ENCODE data around the gene CIDEA.
"Not testable (repeated sequence)": the region's sequence is repeated elsewhere in the genome, so short reads cannot be mapped to it uniquely, and the experiment has no call there.

CIDEA gene

DNA sequence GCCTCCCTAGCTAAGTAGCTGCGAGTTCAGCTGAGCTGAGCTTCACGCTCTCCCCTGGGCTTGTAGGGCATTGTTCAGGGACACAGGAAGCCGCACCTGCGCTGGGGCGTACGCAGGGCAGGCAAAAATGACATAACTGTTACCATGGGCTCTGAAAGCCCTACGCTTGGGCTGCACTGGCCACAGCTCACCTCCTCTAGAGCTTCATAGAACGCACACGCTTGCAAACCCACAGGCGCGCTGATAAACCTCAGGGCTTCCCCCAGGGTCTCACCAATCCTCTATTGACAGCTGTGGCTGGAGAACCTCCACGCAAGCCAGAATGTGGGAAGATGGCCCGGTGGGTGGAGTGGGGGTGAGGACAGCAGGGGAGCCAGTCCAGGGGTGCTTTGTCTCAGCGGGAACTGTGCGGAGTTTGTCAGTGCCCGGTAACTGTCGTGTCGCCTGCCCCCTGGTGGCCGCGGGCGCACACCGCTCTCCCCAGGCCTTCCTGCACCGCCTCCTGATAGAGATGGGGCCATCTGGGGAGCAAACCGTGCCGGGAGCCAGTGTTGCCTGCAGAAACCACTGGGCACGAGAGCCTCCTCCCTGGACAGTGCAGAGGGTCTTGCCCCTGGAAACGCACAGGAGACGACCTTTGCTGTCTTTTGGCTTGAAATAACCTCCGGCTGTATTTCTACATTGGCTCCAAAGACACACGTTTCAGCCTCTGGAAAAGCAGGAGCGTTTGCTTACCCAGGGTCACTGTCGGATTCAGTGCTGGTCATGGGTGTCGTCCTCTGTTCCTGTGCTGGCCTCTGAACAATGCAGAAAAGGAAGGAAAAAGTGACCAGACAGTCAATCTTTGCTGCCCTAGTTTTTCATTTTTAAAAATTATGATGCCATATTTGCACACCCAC lies 17.0 kb upstream of the CIDEA start:
- intact Hi-C loops (cut with DNase I): no loop called here
- DNase-seq: peak in 7 of 10 donors; percentile 52 to 95 (median 68)

GRCh38 chr18:12238826-12239225 lies 15.3 kb upstream of the CIDEA start:
- intact Hi-C loops (cut with DNase I): no loop called here

DNA sequence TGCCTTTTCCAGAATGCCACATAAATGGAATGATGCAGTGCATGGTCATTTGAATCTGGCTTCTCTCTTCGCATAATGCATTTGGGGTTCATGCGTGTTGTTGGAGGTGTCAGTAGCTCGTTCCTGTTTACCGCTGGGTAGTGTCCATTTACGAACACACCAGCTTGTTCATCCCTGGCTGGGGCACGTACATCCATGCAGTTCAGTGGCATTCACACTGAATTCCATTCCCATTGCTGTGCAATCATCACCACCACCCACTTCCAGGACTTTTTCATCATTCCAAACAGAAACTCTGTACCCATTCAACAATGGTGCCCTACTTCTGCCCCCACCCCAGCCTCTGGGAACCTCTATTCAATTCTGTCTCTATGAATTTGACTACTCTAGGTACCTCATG lies 14.7 kb upstream of the CIDEA start:
- no peak for DNase-seq
- intact Hi-C loops (cut with DNase I): no loop called here

More at GRCh38 chr18:12238826-12239225, 15.3 kb upstream of the CIDEA start:
- no peak for DNase-seq

DNA sequence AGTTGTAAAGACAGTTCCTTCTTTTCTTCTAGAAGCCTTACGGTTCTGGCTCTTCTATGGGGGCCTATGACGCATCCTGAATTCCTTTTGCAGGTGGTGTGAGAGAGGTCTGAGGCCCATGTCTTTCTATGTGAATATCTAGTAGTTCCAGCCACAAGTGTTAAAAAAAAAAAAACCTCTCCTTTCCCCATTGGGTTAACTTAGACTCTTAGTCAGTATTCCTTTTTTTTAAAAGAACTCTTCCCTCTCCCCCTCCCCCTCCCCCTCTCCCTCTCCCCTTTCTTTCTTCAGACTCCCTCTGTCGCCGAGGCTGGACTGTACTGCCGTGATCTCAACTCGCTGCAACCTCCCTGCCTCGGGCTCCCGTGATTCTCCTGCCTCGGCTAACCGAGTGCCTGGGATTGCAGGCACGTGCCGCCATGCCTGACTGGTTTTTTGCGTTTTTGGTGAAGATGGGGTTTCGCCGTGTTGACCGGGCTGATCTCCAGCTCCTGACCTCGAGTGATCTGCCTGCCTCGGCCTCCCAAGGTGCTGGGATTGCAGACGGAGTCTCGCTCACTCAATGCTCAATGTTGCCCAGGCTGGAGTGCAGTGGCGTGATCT lies 11.4 kb upstream of the CIDEA start:
- intact Hi-C loops (cut with DNase I): no loop called here
- DNase-seq: no peak

GRCh38 chr18:12243272-12243671 lies 10.9 kb upstream of the CIDEA start:
- peak in 1 of 10 donors; percentile 61 for DNase-seq
- intact Hi-C loops (cut with DNase I): not testable (repeated sequence)

DNA sequence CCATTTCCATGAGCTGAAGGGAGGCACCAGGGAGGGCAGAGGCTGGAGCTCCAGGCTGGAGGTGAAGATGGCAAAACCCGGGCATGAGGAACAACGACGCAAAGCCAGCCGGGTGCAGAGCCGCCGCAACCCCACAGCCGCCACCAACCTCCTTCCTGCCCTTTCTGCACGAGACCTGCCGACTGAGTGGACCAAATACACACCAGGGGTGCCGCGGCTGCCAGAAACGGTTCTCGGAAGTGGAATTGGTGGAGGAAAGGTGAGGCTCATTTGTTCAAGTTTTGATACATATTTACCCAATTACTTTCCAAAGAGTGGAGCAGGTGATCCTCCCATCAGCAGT lies 8.4 kb upstream of the CIDEA start:
- intact Hi-C loops (cut with DNase I): no loop called here

DNA sequence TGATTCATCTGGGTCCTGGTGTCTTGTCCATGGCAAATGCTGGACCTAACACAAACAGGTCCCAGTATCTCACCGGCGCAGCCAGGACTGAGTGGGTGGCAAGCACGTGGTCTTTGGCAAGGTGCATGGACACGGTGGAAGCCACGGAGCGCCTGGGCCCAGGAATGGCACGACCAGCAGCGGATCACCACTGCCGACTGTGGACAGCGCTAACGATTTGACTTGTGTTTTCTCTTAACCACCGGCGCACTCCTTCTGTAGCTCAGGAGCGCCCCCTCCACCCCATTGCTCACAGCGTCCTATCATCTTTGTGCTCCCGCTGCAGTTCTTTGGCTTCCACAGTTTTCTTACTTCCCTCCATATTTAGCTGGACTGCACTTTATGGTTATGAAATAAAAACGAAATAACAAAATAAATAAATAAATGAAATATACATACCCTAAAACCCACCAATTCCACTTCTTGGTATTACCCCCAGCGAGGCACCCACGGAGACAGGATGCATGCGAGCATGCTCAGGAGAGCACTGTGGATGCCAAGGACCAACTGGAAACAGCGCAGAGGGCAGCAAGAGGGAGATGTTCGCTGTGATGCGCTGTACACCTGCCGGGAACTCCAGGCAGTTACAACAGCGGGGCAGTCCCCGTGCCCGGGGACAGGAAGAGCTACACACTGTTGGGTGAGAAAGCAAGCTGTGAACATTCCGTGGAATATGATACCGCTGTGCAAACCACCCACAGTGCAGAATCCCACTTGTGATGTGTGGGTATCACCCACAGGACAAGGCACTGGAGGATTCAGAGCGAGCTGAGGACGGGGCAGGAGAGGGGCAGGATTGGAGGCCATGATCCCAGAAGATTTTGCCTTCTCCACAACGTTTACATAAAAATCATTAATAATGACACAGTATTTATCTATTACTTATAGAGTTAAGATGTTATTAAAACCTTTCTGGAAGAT lies 7.0 kb upstream of the CIDEA start:
- intact Hi-C loops (cut with DNase I): no loop called here
- DNase-seq: no peak

More for the DNA sequence above, 8.4 kb upstream of the CIDEA start:
- no peak for DNase-seq

DNA sequence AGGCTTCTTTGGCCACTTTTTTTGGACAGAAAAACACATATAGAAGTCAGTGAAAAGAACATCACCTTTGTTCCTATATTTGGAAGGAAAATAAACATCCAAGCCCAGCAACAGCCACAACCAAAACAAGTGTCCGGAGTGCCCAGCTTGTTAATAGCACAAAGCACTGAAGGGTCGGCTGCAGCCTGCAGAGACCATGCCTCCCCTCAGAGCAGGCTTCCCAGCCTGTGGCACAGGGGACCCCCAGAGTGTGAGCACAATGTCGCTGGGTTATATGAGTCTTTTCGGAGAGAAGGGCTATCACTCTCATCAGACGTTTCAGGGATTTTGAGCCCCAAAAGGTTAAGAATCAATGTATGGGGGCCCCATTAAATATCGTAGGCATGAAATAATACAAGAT lies 6.2 kb upstream of the CIDEA start:
- intact Hi-C loops (cut with DNase I): no loop called here
- DNase-seq: no peak

- intact Hi-C loops (cut with DNase I): no loop called here
- DNase-seq: no peak
Observed at GRCh38 chr18:12248926-12249720, 5.0 kb upstream of the CIDEA start.

GRCh38 chr18:12251311-12251710 lies 2.9 kb upstream of the CIDEA start:
- no peak for DNase-seq
- intact Hi-C loops (cut with DNase I): no loop called here

DNA sequence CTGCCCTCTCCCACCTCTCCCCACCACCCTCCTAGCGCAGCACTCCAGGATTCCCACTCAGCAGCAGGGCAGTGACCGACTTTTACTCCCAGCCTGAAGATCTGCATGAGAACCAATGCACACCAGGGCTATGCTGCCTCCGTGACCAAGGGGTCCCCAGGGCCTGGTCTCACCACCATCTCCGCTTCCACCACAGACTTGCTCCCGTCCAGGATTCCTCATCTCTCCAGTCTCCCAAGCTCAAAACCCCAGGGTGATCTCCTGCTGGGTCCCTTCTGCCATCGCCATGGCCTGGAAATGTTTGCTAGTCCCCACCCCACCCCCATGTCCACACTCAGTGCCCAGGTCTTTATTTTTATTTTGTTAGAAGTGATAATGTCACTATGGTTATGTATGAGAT lies 2.1 kb upstream of the CIDEA start:
- intact Hi-C loops (cut with DNase I): no loop called here
- DNase-seq: no peak

DNA sequence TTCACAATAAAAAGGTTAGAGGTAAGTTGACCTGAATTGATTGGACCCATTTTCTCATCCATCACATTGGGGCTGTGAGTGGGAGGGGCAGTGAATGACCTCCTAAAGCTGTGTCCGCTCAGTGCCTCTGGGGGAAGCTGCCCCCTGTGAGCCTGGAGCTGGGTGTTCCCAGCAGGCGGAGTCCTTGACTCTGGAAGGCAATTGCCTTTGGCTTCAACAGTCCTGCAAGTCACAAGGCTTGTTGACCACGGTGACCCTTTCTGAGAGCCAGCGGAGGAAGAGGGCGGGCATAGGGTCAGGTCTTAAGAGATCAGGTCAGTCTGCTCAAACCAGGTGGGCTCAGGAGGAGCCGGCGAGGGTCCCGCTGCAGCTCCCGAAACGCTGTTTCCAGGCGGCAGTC lies 1.1 kb upstream of the CIDEA start:
- DNase-seq: no peak
- intact Hi-C loops (cut with DNase I): no loop called here

DNA sequence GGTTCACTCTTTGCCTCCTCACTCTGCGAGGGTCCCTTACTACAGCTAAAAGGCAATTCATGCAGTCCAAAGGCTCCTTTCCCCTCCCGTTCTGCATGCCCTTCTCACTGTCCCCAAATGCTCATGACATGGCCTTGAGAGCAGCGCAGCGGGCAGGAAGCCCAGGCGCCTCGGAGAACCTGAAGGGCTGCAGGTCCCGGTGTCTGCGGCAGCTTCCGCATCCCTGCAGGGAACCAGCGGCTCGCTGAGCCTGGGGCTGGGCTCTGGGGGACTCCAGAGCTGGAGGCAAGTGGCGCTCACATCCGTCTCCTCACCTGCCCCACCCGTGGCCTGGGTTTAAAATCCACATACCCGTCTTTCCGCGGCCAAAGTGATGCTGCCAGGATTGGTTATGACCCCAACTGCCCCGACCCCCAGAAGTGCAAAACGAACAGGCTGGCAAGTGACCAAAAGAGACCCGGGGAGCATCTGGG lies 462 bp upstream of the CIDEA start:
- DNase-seq: peak in 1 of 10 donors; percentile 86
- intact Hi-C loops (cut with DNase I): no loop called here

- intact Hi-C loops (cut with DNase I): no loop called here
- no peak for DNase-seq
Observed at GRCh38 chr18:12254820-12255511, 805 bp downstream of the CIDEA start.

GRCh38 chr18:12255626-12256026 lies 1.5 kb downstream of the CIDEA start:
- intact Hi-C loops (cut with DNase I): no loop called here
- peak in 2 of 10 donors; percentile 46 to 86 for DNase-seq

DNA sequence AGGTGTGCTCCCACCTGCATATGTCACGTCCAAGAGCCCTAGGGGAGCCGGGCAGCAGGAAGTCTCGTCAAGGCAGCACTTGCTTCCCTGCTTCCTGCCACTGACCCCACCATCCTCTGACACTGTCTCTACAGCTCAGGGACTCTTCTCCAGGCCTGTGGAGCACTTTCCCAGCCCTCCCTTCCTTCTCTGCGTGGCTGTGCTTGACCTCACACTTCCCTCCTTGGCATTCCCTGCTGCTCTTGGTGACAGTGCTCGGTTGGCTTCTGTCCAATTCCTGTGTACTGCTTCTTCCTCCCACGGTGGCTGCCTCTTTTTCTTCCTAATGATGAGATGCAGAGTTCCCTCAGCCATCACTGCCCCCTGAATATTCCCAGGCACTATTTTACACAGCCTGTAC lies 2.8 kb downstream of the CIDEA start:
- intact Hi-C loops (cut with DNase I): no loop called here
- DNase-seq: no peak

DNA sequence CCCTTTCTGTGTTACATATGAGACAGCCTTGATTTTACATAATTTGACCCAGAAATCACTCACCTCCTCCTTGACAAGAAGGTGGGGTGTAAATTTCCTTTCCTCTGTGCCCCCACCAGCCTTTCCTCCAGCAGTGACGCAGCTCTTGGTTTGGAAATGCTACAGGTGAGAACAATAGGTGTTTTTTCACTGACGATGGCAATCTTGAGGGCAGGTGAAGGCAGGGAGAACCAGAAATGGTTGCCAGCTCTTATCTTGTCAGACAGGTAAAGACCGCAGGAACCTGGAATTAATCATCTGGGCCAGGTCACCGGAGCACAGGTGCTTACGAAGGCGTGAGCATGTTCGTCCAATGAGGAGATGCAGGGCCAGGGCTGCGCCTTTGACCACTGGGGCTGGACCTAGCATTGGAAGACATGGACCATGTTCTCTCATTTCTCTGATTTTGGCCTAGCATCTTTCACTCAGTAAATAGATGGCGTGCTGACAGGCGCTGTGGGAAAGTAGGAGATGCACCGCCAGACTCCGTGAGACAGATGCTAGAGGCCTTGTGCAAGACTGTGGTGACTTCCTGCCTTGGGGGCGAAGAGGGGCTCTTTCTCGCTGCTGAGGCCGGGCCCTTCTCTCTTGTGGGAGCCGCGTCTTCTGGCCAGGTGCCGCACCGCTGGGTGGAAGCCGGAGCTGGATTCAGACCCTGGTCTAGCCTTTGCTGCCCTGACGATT lies 4.0 kb downstream of the CIDEA start:
- intact Hi-C loops (cut with DNase I): no loop called here
- DNase-seq: no peak

- intact Hi-C loops (cut with DNase I): no loop called here
- DNase-seq: no peak
Observed at GRCh38 chr18:12258719-12259705, 4.9 kb downstream of the CIDEA start.

Data from posterior cingulate gyrus (tissue), 11 donors.